ENCODE measurements around the gene LMX1A.

Gene LMX1A

GRCh38 chr1:165187031-165188009 is 169.2 kb downstream of the LMX1A start:
- no peak for DNase-seq (ENCODE audit: low read depth)
- no peak for TF ChIP-seq CTCF (IDR thresholded peaks at IDR 0.05; ENCODE audit: low read depth, low read length, missing control alignments)
- no peak overlapping the region for H3K4me3 ChIP-seq (ENCODE audit: low read depth, low read length)
- in situ Hi-C loops (cut with HindIII; ENCODE audit: low sequenced_read_pairs), result no loop called here

- no peak overlapping the region for H3K4me3 ChIP-seq (ENCODE audit: low read depth, low read length)
- TF ChIP-seq CTCF (IDR thresholded peaks at IDR 0.05; ENCODE audit: low read depth, low read length, missing control alignments), result no peak
- in situ Hi-C loops (cut with HindIII; ENCODE audit: low sequenced_read_pairs), result no loop called here
- no peak for DNase-seq (ENCODE audit: low read depth)
Observed at GRCh38 chr1:165185161-165185889, 171.2 kb downstream of the LMX1A start.

- no peak for TF ChIP-seq CTCF (IDR thresholded peaks at IDR 0.05; ENCODE audit: low read depth, low read length, missing control alignments)
- no peak overlapping the region for H3K4me3 ChIP-seq (ENCODE audit: low read depth, low read length)
- in situ Hi-C loops (cut with HindIII; ENCODE audit: low sequenced_read_pairs), result no loop called here
- no peak for DNase-seq (ENCODE audit: low read depth)
Observed at GRCh38 chr1:165182975-165183374, 173.5 kb downstream of the LMX1A start.

GRCh38 chr1:165179306-165179705 is 177.2 kb downstream of the LMX1A start:
- no peak for DNase-seq (ENCODE audit: low read depth)
- in situ Hi-C loops (cut with HindIII; ENCODE audit: low sequenced_read_pairs), result no loop called here
- TF ChIP-seq CTCF (IDR thresholded peaks at IDR 0.05; ENCODE audit: low read depth, low read length, missing control alignments), result no peak
- no peak overlapping the region for H3K4me3 ChIP-seq (ENCODE audit: low read depth, low read length)

GRCh38 chr1:165174491-165174890 is 182.0 kb downstream of the LMX1A start:
- TF ChIP-seq CTCF (IDR thresholded peaks at IDR 0.05; ENCODE audit: low read depth, low read length, missing control alignments), result no peak
- no peak for DNase-seq (ENCODE audit: low read depth)
- in situ Hi-C loops (cut with HindIII; ENCODE audit: low sequenced_read_pairs), result no loop called here
- no peak overlapping the region for H3K4me3 ChIP-seq (ENCODE audit: low read depth, low read length)

- in situ Hi-C loops (cut with HindIII; ENCODE audit: low sequenced_read_pairs), result no loop called here
- H3K4me3 ChIP-seq (ENCODE audit: low read depth, low read length), result no peak overlapping the region
- no peak for DNase-seq (ENCODE audit: low read depth)
- no peak for TF ChIP-seq CTCF (IDR thresholded peaks at IDR 0.05; ENCODE audit: low read depth, low read length, missing control alignments)
Observed at GRCh38 chr1:165173818-165174217, 182.7 kb downstream of the LMX1A start.
